NAMALWA (cell line): ENCODE data around the gene RNF4.

Experiments used
- DNase-seq: peaks from one replicate; pipeline ENCODE4 v3.0.0-alpha.2; 2015; ENCODE audit warnings: low spot score

Gene RNF4

GRCh38 chr4:2437475-2438215, 31.3 kb upstream of the RNF4 start:
- no peak for DNase-seq

GRCh38 chr4:2438822-2439718, 29.8 kb upstream of the RNF4 start:
- no peak for DNase-seq

- peak; percentile 93 for DNase-seq
These were observed 27.3 kb upstream of the RNF4 start for GRCh38 chr4:2441393-2442174.

GRCh38 chr4:2442175-2442993, 26.5 kb upstream of the RNF4 start:
- DNase-seq = no peak

GRCh38 chr4:2443061-2443730, 25.7 kb upstream of the RNF4 start:
- no peak for DNase-seq

GRCh38 chr4:2443956-2444740, 24.8 kb upstream of the RNF4 start:
- DNase-seq = no peak

GRCh38 chr4:2445130-2445529, 23.8 kb upstream of the RNF4 start:
- DNase-seq = no peak

GRCh38 chr4:2445571-2445970, 23.3 kb upstream of the RNF4 start:
- DNase-seq = no peak

- DNase-seq = no peak
These were observed 22.0 kb upstream of the RNF4 start for GRCh38 chr4:2446656-2447564.

GRCh38 chr4:2448589-2448988, 20.3 kb upstream of the RNF4 start:
- no peak for DNase-seq

- no peak for DNase-seq
These were observed 19.9 kb upstream of the RNF4 start for GRCh38 chr4:2449051-2449450.

GRCh38 chr4:2449511-2450392, 19.2 kb upstream of the RNF4 start:
- DNase-seq = peak; percentile 21

GRCh38 chr4:2450394-2451035, 18.4 kb upstream of the RNF4 start:
- DNase-seq = no peak

- DNase-seq = no peak
These were observed 17.8 kb upstream of the RNF4 start for GRCh38 chr4:2451036-2451520.

GRCh38 chr4:2451821-2452785, 16.8 kb upstream of the RNF4 start:
- DNase-seq = no peak
